HEK293 (cell line): ENCODE data around the gene RGS12.
"Not testable (repeated sequence)": the region's sequence is repeated elsewhere in the genome, so short reads cannot be mapped to it uniquely, and the experiment has no call there.

ENCODE experiments used
- CTCF ChIA-PET: fragments of 350-600 bp; formaldehyde crosslinking; extraction: SDS; loops from one replicate; lab custom pipeline; 2021; ENCODE audit warnings: antibody characterized with exemption; lab: Yijun Ruan, JAX
- POLR2A ChIA-PET: fragments of 300-600 bp; formaldehyde crosslinking; extraction: SDS; loops from one replicate; lab custom pipeline; 2020; ENCODE audit warnings: antibody characterized with exemption, inconsistent platforms; lab: Yijun Ruan, JAX
- H3K27ac ChIP-seq: fragments of 200-500 bp; sonication (Bioruptor generic); 2 replicates; pipeline ENCODE4 v1.5.1; 2014; ENCODE audit warnings: low read depth, low read length, control low read depth, inconsistent platforms; ENCODE audit errors: extremely low read depth
- H3K36me3 ChIP-seq, 2 experiments: fragments of 200-500 bp in 1 of 2; sonication (Bioruptor generic) in 1 of 2; 1 replicate in 1 of 2; 2 replicates in 1 of 2; pipeline ENCODE4 v1.5.1; 2014 to 2017; ENCODE audit warnings: inconsistent platforms in 2 of 2, low read length in 2 of 2; ENCODE audit not compliant: control insufficient read depth in 2 of 2, insufficient read depth in 1 of 2
- H3K4me1 ChIP-seq: fragments of 200-500 bp; sonication (Bioruptor generic); 2 replicates; pipeline ENCODE4 v1.5.1; 2014; ENCODE audit warnings: mild to moderate bottlenecking, low read length, inconsistent platforms; ENCODE audit not compliant: control insufficient read depth, insufficient read depth
- H3K4me3 ChIP-seq: 2 replicates; pipeline ENCODE4 v1.5.1; 2011; ENCODE audit warnings: low read depth, mild to moderate bottlenecking, control low read depth, low read length, moderate library complexity
- H3K9me3 ChIP-seq: fragments of 200-500 bp; sonication (Bioruptor generic); 2 replicates; pipeline ENCODE4 v1.5.1; 2014; ENCODE audit warnings: low read depth, low read length, inconsistent platforms; ENCODE audit not compliant: control insufficient read depth, insufficient read depth
- GLIS2 ChIP-seq: fragments of 450-650 bp; formaldehyde crosslinking; IDR thresholded peaks from 2 replicates; pipeline ENCODE4 v1.5.1; 2016; ENCODE audit warnings: missing biosample characterization, missing genetic modification characterization
- MZF1 ChIP-seq: fragments of 450-650 bp; formaldehyde crosslinking; IDR thresholded peaks from 2 replicates; pipeline ENCODE4 v1.5.1; 2017; ENCODE audit warnings: missing biosample characterization, missing genetic modification characterization, borderline replicate concordance
- ZIC2 ChIP-seq: fragments of 450-650 bp; formaldehyde crosslinking; IDR thresholded peaks from 2 replicates; pipeline ENCODE4 v1.5.1; 2016; ENCODE audit warnings: missing biosample characterization, missing genetic modification characterization
- ZNF114 ChIP-seq: fragments of 450-650 bp; formaldehyde crosslinking; IDR thresholded peaks from 2 replicates; pipeline ENCODE4 v1.5.0; 2017; ENCODE audit warnings: missing biosample characterization, missing genetic modification characterization
- ZNF133 ChIP-seq: fragments of 450-650 bp; formaldehyde crosslinking; IDR thresholded peaks from 2 replicates; pipeline ENCODE4 v1.5.1; 2016; ENCODE audit warnings: missing biosample characterization, missing genetic modification characterization
- ZNF16 ChIP-seq: fragments of 450-650 bp; formaldehyde crosslinking; IDR thresholded peaks from 2 replicates; pipeline ENCODE4 v1.5.1; 2016; ENCODE audit warnings: low read depth, missing biosample characterization, missing genetic modification characterization
- ZNF23 ChIP-seq: fragments of 450-650 bp; formaldehyde crosslinking; IDR thresholded peaks from 2 replicates; pipeline ENCODE4 v1.5.1; 2016; ENCODE audit warnings: missing biosample characterization, missing genetic modification characterization, borderline replicate concordance
- ZNF341 ChIP-seq: fragments of 450-650 bp; formaldehyde crosslinking; IDR thresholded peaks from 2 replicates; pipeline ENCODE4; 2016; ENCODE audit warnings: low read depth, missing biosample characterization, missing genetic modification characterization
- ZNF354C ChIP-seq: fragments of 450-650 bp; formaldehyde crosslinking; IDR thresholded peaks from 2 replicates; pipeline ENCODE4 v1.5.1; 2016; ENCODE audit warnings: missing biosample characterization, missing genetic modification characterization, low read depth, borderline replicate concordance
- ZNF366 ChIP-seq: fragments of 450-650 bp; formaldehyde crosslinking; conservative IDR thresholded peaks from 2 replicates; pipeline ENCODE4 v1.5.1; 2016; ENCODE audit warnings: missing biosample characterization, missing genetic modification characterization
- ZNF510 ChIP-seq: fragments of 450-650 bp; formaldehyde crosslinking; IDR thresholded peaks from 2 replicates; pipeline ENCODE4 v1.5.1; 2018; ENCODE audit warnings: mild to moderate bottlenecking, missing genetic modification characterization, missing biosample characterization; ENCODE audit not compliant: insufficient replicate concordance
- ZNF529 ChIP-seq: fragments of 450-650 bp; formaldehyde crosslinking; IDR thresholded peaks from 2 replicates; pipeline ENCODE4 v1.5.1; 2017; ENCODE audit warnings: missing genetic modification characterization, missing biosample characterization; ENCODE audit not compliant: insufficient replicate concordance
- ZNF571 ChIP-seq: fragments of 450-650 bp; formaldehyde crosslinking; IDR thresholded peaks from 2 replicates; pipeline ENCODE4 v1.5.0; 2017; ENCODE audit warnings: missing biosample characterization, missing genetic modification characterization
- ZNF677 ChIP-seq: fragments of 450-650 bp; IDR thresholded peaks from 2 replicates; pipeline ENCODE4 v1.5.0; 2018; ENCODE audit warnings: missing biosample characterization, mild to moderate bottlenecking, missing genetic modification characterization, moderate library complexity
- ZNF785 ChIP-seq: fragments of 450-650 bp; formaldehyde crosslinking; IDR thresholded peaks from 2 replicates; pipeline ENCODE4 v1.5.1; 2016; ENCODE audit warnings: missing biosample characterization, missing genetic modification characterization
- TF ChIP-seq, protein P1 (sequence below): sonication (generic); formaldehyde crosslinking; IDR thresholded peaks from 2 replicates; pipeline ENCODE4 v1.8.1; 2022; ENCODE audit warnings: mild to moderate bottlenecking, moderate library complexity, missing genetic modification reagents
- TF ChIP-seq, protein P2 (sequence below): fragments of 450-650 bp; IDR thresholded peaks from 2 replicates; pipeline ENCODE4 v1.5.1; 2018; ENCODE audit warnings: missing biosample characterization, missing genetic modification characterization

Gene RGS12

DNA sequence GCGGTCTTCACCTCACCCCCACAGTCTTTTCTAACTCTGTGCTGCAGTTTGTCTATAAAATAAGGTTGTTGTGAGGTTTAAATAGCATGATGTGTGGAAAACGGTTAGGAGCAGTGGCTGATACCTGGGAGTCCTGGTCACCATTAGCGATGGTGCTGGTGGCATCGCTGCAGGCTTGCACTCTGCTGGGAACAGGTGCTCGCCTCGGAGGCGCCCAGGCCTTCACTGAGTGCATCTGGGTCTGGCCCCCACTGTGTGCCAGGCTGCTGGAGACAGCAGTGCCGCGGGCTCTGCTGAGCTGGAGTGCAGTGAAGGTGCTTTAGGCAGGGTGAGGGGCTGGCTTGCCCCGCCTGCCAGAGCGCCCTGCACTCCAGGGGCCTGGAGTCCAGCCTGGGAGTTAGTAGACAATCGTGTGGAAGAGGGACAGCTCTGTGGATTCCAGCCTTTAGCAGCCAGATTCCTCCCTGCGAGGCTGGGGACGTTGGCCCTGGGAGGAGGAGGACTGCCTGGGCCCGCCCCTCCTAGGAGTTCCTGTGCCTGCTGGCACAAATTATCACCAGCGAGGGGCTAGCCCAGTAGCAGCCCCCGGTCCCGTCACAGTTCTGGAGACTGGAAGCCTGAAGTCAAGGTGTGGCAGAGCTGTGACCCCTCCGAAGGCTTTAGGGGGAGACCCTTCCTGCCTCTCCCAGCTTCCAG, 7.3 kb downstream of the RGS12 start:
- ChIA-PET CTCF (no interaction called here), POLR2A (no interaction called here)
- Histone ChIP-seq H3K4me1 (no peaks in the 10 kb centered on the region), H3K4me3 (no peak overlapping the region), H3K9me3 (no peaks in the 10 kb centered on the region), H3K27ac (no peak overlapping the region), H3K36me3 (no peaks in the 10 kb centered on the region)
- TF ChIP-seq ZNF341 (tag by site-specific recombination) (peak; percentile 65; the same call in 1 of the 2 replicates), ZNF23 (tag by site-specific recombination) (no peak), ZIC2 (tag by site-specific recombination) (peak; percentile 50)

GRCh38 chr4:3300882-3301281, 8.1 kb downstream of the RGS12 start:
- H3K9me3 ChIP-seq, POLR2A ChIA-PET, H3K4me1 ChIP-seq, H3K36me3 ChIP-seq, CTCF ChIA-PET, H3K27ac ChIP-seq, H3K4me3 ChIP-seq: not testable (repeated sequence)

GRCh38 chr4:3301450-3302172, 8.8 kb downstream of the RGS12 start:
- H3K4me1 ChIP-seq, result no peaks in the 10 kb centered on the region
- ChIA-PET POLR2A (no interaction called here), CTCF (no interaction called here)
- no peak for TF ChIP-seq ZNF529 (tag by site-specific recombination)
- H3K9me3 ChIP-seq, result no peaks in the 10 kb centered on the region
- H3K36me3 ChIP-seq, result no peaks in the 10 kb centered on the region
- no peak overlapping the region for H3K27ac ChIP-seq
- no peak overlapping the region for H3K4me3 ChIP-seq

DNA sequence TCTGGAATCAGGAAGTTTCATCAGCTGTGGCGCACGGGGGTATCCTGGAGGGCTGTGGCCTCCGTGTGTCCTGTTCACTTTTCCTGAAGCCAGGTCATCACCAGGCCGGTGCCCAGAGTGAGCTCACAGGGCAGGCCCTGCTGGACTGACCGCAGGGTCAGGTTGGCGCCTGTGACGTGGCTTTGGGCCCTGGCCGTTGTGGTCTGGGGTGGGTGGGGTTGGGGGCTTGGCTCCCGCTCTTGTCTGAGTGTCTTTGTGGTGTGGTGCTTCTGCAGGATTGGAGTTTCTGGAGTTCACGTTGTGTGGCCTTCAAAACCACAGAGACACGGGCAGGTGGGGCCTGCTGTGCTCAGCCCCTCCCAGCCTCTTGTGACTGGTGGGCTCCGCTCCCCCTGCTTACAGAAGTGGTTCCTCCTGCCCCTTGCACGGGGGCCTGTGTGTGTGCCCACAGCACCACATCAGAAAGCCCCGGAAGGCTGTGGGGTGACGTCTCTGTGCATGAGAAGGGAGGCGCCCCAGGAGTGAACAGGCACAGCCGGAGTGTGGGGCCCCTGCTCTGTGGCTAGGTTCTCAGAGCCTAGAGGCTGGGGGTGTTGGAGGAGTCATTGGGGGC, 9.5 kb downstream of the RGS12 start:
- ChIA-PET POLR2A (no interaction called here), CTCF (no interaction called here)
- no peaks in the 10 kb centered on the region for H3K4me1 ChIP-seq
- H3K4me3 ChIP-seq, result no peak overlapping the region
- H3K27ac ChIP-seq, result no peak overlapping the region
- no peaks in the 10 kb centered on the region for H3K9me3 ChIP-seq
- TF ChIP-seq ZNF366 (tag by site-specific recombination) (no peak), ZNF677 (no peak), GLIS2 (tag by site-specific recombination) (0 out of 2 replicates have a peak, but pooled peaks have one; percentile 12)
- no peaks in the 10 kb centered on the region for H3K36me3 ChIP-seq

GRCh38 chr4:3302786-3303564, 10.2 kb downstream of the RGS12 start:
- ChIA-PET POLR2A (no interaction called here), CTCF (no interaction called here)
- no peaks in the 10 kb centered on the region for H3K9me3 ChIP-seq
- no peaks in the 10 kb centered on the region for H3K4me1 ChIP-seq
- H3K36me3 ChIP-seq, result no peaks in the 10 kb centered on the region
- H3K4me3 ChIP-seq, result no peak overlapping the region
- TF ChIP-seq ZNF16 (tag by site-specific recombination) (no peak), ZNF133 (tag by site-specific recombination) (no peak), MZF1 (no peak), ZNF354C (tag by site-specific recombination) (no peak), ZNF785 (tag by site-specific recombination) (no peak), ZNF510 (tag by site-specific recombination) (no peak), ZNF571 (no peak), ZNF114 (tag by site-specific recombination) (no peak)
- TF ChIP-seq, protein P1, sequence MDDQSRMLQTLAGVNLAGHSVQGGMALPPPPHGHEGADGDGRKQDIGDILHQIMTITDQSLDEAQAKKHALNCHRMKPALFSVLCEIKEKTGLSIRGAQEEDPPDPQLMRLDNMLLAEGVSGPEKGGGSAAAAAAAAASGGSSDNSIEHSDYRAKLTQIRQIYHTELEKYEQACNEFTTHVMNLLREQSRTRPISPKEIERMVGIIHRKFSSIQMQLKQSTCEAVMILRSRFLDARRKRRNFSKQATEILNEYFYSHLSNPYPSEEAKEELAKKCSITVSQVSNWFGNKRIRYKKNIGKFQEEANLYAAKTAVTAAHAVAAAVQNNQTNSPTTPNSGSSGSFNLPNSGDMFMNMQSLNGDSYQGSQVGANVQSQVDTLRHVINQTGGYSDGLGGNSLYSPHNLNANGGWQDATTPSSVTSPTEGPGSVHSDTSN (CRISPR knock-in tag), result no peak
- TF ChIP-seq, protein P2, sequence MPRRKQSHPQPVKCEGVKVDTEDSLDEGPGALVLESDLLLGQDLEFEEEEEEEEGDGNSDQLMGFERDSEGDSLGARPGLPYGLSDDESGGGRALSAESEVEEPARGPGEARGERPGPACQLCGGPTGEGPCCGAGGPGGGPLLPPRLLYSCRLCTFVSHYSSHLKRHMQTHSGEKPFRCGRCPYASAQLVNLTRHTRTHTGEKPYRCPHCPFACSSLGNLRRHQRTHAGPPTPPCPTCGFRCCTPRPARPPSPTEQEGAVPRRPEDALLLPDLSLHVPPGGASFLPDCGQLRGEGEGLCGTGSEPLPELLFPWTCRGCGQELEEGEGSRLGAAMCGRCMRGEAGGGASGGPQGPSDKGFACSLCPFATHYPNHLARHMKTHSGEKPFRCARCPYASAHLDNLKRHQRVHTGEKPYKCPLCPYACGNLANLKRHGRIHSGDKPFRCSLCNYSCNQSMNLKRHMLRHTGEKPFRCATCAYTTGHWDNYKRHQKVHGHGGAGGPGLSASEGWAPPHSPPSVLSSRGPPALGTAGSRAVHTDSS (tag by site-specific recombination), result no peak
- no peak overlapping the region for H3K27ac ChIP-seq
